GM23338 (cell line): ENCODE results near the gene HCST. TPM values are rescaled to one million over a fixed set of nuclear protein-coding genes. Genes with fewer than 3 reads are reported as not detected.

Experiments used
- ATAC-seq: fragments of 200-7000 bp; cut with Tn5 transposase; 3 replicates; pipeline ENCODE4 v1.9.1; 2020
- DNase-seq: peaks from one replicate; pipeline ENCODE4 v3.0.0-alpha.2; 2015; ENCODE audit warnings: low spot score
- H2AFZ ChIP-seq: fragments of 200-600 bp; sonication (generic); 2 replicates; pipeline ENCODE4 v1.8.0; 2016; ENCODE audit warnings: antibody characterized with exemption, mild to moderate bottlenecking, moderate library complexity
- H3F3A ChIP-seq: fragments of 200-600 bp; sonication (generic); replicated peaks from 2 replicates; pipeline ENCODE4 v1.8.0; 2017; ENCODE audit warnings: antibody characterized with exemption, mixed run types, low read depth
- H3K27ac ChIP-seq: fragments of 200-600 bp; sonication (generic); 2 replicates; pipeline ENCODE4 v1.6.1; 2016; ENCODE audit warnings: low read depth
- H3K27me3 ChIP-seq: fragments of 200-600 bp; sonication (generic); 2 replicates; pipeline ENCODE4 v1.8.0; 2016; ENCODE audit warnings: mild to moderate bottlenecking, mixed run types, moderate library complexity; ENCODE audit not compliant: insufficient read depth
- H3K36me3 ChIP-seq: fragments of 200-600 bp; sonication (generic); 2 replicates; pipeline ENCODE4 v1.8.0; 2016; ENCODE audit warnings: mild to moderate bottlenecking; ENCODE audit not compliant: insufficient read depth
- H3K4me1 ChIP-seq: fragments of 200-600 bp; sonication (generic); 2 replicates; pipeline ENCODE4 v1.8.0; 2016; ENCODE audit warnings: mild to moderate bottlenecking, moderate library complexity; ENCODE audit not compliant: insufficient read depth
- H3K4me2 ChIP-seq: fragments of 200-600 bp; sonication (generic); 2 replicates; pipeline ENCODE4 v1.7.1; 2017; ENCODE audit warnings: mixed run types
- H3K4me3 ChIP-seq: fragments of 200-600 bp; sonication (generic); 2 replicates; pipeline ENCODE4 v1.6.1; 2016; ENCODE audit warnings: mixed run types
- H3K79me2 ChIP-seq: fragments of 200-600 bp; sonication (generic); replicated peaks from 2 replicates; pipeline ENCODE4 v1.8.0; 2017; ENCODE audit warnings: mild to moderate bottlenecking; ENCODE audit not compliant: insufficient read depth
- H3K9me2 ChIP-seq: fragments of 200-600 bp; sonication (generic); 2 replicates; pipeline ENCODE4 v1.8.0; 2017; ENCODE audit not compliant: insufficient read depth
- H4K20me1 ChIP-seq: fragments of 200-600 bp; sonication (generic); replicated peaks from 2 replicates; pipeline ENCODE4 v1.8.0; 2017; ENCODE audit warnings: mild to moderate bottlenecking; ENCODE audit not compliant: insufficient read depth
- H3K27ac Mint-ChIP-seq: 2 replicates; pipeline ENCODE4 v1.8.0; 2020; ENCODE audit warnings: inconsistent platforms, mild to moderate bottlenecking, moderate library complexity, mixed read lengths
- H3K27me3 Mint-ChIP-seq: 3 replicates; pipeline ENCODE4 v1.8.0; 2022; ENCODE audit warnings: low read depth, mild to moderate bottlenecking, moderate library complexity, mixed read lengths, inconsistent platforms; ENCODE audit not compliant: insufficient read depth, poor library complexity
- H3K36me3 Mint-ChIP-seq: 3 replicates; pipeline ENCODE4 v1.8.0; 2021; ENCODE audit warnings: low read depth, mild to moderate bottlenecking, inconsistent platforms, moderate library complexity, mixed read lengths
- H3K4me1 Mint-ChIP-seq: 3 replicates; pipeline ENCODE4 v1.8.0; 2020; ENCODE audit warnings: mild to moderate bottlenecking, inconsistent platforms, mixed read lengths
- H3K4me3 Mint-ChIP-seq: 3 replicates; pipeline ENCODE4 v1.8.0; 2021; ENCODE audit warnings: moderate library complexity, mild to moderate bottlenecking, inconsistent platforms, mixed read lengths
- H3K9me3 Mint-ChIP-seq: 3 replicates; pipeline ENCODE4 v1.8.0; 2020; ENCODE audit warnings: moderate library complexity, mild to moderate bottlenecking, inconsistent platforms, mixed read lengths
- CTCF ChIP-seq, 2 experiments: fragments of 200-600 bp in 1 of 2; sonication (generic) in 1 of 2; conservative IDR thresholded peaks; 2 replicates each; pipeline versions ENCODE4 v1.5.1 to v1.6.1; 2016 to 2017; ENCODE audit warnings: antibody characterized with exemption in 2 of 2, low read depth in 2 of 2, mild to moderate bottlenecking in 2 of 2, moderate library complexity in 1 of 2
- EZH2 ChIP-seq: fragments of 200-600 bp; sonication (generic); IDR thresholded peaks from one replicate; pipeline ENCODE4 v1.8.0; 2017; ENCODE audit warnings: antibody characterized with exemption, mild to moderate bottlenecking, low read depth; ENCODE audit not compliant: unreplicated experiment
- JUNB ChIP-seq: IDR thresholded peaks from one replicate; pipeline ENCODE4 v1.6.1; 2016; ENCODE audit warnings: antibody characterized with exemption; ENCODE audit not compliant: unreplicated experiment
- POLR2AphosphoS5 ChIP-seq: IDR thresholded peaks from 2 replicates; pipeline ENCODE4 v1.6.1; 2016; ENCODE audit warnings: antibody characterized with exemption, low read depth
- ZNF114 ChIP-seq: fragments of 250-450 bp; sonication (Bioruptor Pico); IDR thresholded peaks from 2 replicates; pipeline ENCODE4 v1.5.0; 2020; ENCODE audit warnings: mild to moderate bottlenecking, moderate library complexity
- polyA plus RNA-seq: library from polyadenylated mRNA; unstranded; fragments of >200 nt; fragmentation: Nextera tagmentation; extraction: Ambion mirVana; gene quantifications from 2 replicates; pipeline ENCODE4 v1.2.1, GENCODE V29; 2016
- total RNA-seq: library from RNA; depleted of rRNA; stranded (reverse); fragments of >200 nt; shearing (Covaris generic); gene quantifications from 2 replicates; pipeline ENCODE4 v1.2.3, GENCODE V29; 2014
- TF ChIP-seq, protein P1 (sequence below): IDR thresholded peaks from one replicate; pipeline ENCODE4 v1.6.1; 2018; ENCODE audit warnings: antibody characterized with exemption; ENCODE audit not compliant: unreplicated experiment
- TF ChIP-seq, protein P2 (sequence below): fragments of 250-450 bp; sonication (Bioruptor Pico); IDR thresholded peaks from 2 replicates; pipeline ENCODE4 v1.5.0; 2020; ENCODE audit warnings: mild to moderate bottlenecking, moderate library complexity
- TF ChIP-seq, protein P3 (sequence below): IDR thresholded peaks from 2 replicates; pipeline ENCODE4 v1.6.1; 2016; ENCODE audit warnings: antibody characterized with exemption

HCST gene
- total and polyA plus RNA-seq, 2 experiments from 2014 or later, result 2.1 TPM; not detected in 1

GRCh38 chr19:35894342-35894741, 8.0 kb upstream of the HCST start:
- no peak overlapping the region for H3K4me3 Mint-ChIP-seq
- TF ChIP-seq ZNF114 (CRISPR knock-in tag), result no peak
- TF ChIP-seq JUNB, result no peak
- no peak for TF ChIP-seq CTCF (conservative IDR thresholded peaks at IDR 0.05; ENCODE audit: low read depth in 2 of 2)
- TF ChIP-seq, protein P1, sequence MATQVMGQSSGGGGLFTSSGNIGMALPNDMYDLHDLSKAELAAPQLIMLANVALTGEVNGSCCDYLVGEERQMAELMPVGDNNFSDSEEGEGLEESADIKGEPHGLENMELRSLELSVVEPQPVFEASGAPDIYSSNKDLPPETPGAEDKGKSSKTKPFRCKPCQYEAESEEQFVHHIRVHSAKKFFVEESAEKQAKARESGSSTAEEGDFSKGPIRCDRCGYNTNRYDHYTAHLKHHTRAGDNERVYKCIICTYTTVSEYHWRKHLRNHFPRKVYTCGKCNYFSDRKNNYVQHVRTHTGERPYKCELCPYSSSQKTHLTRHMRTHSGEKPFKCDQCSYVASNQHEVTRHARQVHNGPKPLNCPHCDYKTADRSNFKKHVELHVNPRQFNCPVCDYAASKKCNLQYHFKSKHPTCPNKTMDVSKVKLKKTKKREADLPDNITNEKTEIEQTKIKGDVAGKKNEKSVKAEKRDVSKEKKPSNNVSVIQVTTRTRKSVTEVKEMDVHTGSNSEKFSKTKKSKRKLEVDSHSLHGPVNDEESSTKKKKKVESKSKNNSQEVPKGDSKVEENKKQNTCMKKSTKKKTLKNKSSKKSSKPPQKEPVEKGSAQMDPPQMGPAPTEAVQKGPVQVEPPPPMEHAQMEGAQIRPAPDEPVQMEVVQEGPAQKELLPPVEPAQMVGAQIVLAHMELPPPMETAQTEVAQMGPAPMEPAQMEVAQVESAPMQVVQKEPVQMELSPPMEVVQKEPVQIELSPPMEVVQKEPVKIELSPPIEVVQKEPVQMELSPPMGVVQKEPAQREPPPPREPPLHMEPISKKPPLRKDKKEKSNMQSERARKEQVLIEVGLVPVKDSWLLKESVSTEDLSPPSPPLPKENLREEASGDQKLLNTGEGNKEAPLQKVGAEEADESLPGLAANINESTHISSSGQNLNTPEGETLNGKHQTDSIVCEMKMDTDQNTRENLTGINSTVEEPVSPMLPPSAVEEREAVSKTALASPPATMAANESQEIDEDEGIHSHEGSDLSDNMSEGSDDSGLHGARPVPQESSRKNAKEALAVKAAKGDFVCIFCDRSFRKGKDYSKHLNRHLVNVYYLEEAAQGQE, result no peak
- H3K4me1 ChIP-seq, result peaks cover 4% of the 10 kb centered on the region; the same call in 1 of the 2 replicates
- H4K20me1 ChIP-seq, result peaks cover 12% of the 10 kb centered on the region
- no peak overlapping the region for H3K4me3 ChIP-seq
- H3K4me1 Mint-ChIP-seq, result no peaks in the 10 kb centered on the region
- no peaks in the 10 kb centered on the region for H3K9me2 ChIP-seq
- no peaks in the 10 kb centered on the region for H3K27me3 ChIP-seq
- H3F3A ChIP-seq, result 0 out of 2 replicates have a peak, but pooled peaks cover 8% of the 10 kb centered on the region
- peaks cover 52% of the 10 kb centered on the region for H3K36me3 Mint-ChIP-seq
- DNase-seq, result no peak
- H3K27me3 Mint-ChIP-seq, result peaks cover 7% of the 10 kb centered on the region
- no peaks in the 10 kb centered on the region for H3K9me3 Mint-ChIP-seq
- peaks cover 23% of the 10 kb centered on the region for H3K36me3 ChIP-seq
- H3K27ac Mint-ChIP-seq, result no peak overlapping the region
- peaks cover 13% of the 10 kb centered on the region for H3K79me2 ChIP-seq
- H2AFZ ChIP-seq, result no peak overlapping the region
- no peak overlapping the region for H3K27ac ChIP-seq
- ATAC-seq, result no peak
- H3K4me2 ChIP-seq, result no peak overlapping the region

- Mint-ChIP-seq H3K4me1 (peaks cover 4% of the 10 kb centered on the region; the same call in 2 of the 3 replicates), H3K27ac (no peak overlapping the region), H3K4me3 (no peak overlapping the region; the same call in 2 of the 3 replicates), H3K27me3 (peaks cover 7% of the 10 kb centered on the region), H3K36me3 (peaks cover 38% of the 10 kb centered on the region), H3K9me3 (no peaks in the 10 kb centered on the region)
- Histone ChIP-seq H3K79me2 (peaks cover 13% of the 10 kb centered on the region), H3K36me3 (peaks cover 21% of the 10 kb centered on the region), H2AFZ (no peak overlapping the region), H3K4me1 (peaks cover 6% of the 10 kb centered on the region), H4K20me1 (peaks cover 10% of the 10 kb centered on the region), H3K9me2 (no peaks in the 10 kb centered on the region), H3K4me3 (no peak overlapping the region), H3F3A (0 out of 2 replicates have a peak, but pooled peaks cover 10% of the 10 kb centered on the region), H3K4me2 (no peak overlapping the region), H3K27ac (no peak overlapping the region), H3K27me3 (no peaks in the 10 kb centered on the region)
- ATAC-seq, result no peak
- no peak for DNase-seq
- TF ChIP-seq EZH2 (no peak), POLR2AphosphoS5 (no peak)
- TF ChIP-seq, protein P2, sequence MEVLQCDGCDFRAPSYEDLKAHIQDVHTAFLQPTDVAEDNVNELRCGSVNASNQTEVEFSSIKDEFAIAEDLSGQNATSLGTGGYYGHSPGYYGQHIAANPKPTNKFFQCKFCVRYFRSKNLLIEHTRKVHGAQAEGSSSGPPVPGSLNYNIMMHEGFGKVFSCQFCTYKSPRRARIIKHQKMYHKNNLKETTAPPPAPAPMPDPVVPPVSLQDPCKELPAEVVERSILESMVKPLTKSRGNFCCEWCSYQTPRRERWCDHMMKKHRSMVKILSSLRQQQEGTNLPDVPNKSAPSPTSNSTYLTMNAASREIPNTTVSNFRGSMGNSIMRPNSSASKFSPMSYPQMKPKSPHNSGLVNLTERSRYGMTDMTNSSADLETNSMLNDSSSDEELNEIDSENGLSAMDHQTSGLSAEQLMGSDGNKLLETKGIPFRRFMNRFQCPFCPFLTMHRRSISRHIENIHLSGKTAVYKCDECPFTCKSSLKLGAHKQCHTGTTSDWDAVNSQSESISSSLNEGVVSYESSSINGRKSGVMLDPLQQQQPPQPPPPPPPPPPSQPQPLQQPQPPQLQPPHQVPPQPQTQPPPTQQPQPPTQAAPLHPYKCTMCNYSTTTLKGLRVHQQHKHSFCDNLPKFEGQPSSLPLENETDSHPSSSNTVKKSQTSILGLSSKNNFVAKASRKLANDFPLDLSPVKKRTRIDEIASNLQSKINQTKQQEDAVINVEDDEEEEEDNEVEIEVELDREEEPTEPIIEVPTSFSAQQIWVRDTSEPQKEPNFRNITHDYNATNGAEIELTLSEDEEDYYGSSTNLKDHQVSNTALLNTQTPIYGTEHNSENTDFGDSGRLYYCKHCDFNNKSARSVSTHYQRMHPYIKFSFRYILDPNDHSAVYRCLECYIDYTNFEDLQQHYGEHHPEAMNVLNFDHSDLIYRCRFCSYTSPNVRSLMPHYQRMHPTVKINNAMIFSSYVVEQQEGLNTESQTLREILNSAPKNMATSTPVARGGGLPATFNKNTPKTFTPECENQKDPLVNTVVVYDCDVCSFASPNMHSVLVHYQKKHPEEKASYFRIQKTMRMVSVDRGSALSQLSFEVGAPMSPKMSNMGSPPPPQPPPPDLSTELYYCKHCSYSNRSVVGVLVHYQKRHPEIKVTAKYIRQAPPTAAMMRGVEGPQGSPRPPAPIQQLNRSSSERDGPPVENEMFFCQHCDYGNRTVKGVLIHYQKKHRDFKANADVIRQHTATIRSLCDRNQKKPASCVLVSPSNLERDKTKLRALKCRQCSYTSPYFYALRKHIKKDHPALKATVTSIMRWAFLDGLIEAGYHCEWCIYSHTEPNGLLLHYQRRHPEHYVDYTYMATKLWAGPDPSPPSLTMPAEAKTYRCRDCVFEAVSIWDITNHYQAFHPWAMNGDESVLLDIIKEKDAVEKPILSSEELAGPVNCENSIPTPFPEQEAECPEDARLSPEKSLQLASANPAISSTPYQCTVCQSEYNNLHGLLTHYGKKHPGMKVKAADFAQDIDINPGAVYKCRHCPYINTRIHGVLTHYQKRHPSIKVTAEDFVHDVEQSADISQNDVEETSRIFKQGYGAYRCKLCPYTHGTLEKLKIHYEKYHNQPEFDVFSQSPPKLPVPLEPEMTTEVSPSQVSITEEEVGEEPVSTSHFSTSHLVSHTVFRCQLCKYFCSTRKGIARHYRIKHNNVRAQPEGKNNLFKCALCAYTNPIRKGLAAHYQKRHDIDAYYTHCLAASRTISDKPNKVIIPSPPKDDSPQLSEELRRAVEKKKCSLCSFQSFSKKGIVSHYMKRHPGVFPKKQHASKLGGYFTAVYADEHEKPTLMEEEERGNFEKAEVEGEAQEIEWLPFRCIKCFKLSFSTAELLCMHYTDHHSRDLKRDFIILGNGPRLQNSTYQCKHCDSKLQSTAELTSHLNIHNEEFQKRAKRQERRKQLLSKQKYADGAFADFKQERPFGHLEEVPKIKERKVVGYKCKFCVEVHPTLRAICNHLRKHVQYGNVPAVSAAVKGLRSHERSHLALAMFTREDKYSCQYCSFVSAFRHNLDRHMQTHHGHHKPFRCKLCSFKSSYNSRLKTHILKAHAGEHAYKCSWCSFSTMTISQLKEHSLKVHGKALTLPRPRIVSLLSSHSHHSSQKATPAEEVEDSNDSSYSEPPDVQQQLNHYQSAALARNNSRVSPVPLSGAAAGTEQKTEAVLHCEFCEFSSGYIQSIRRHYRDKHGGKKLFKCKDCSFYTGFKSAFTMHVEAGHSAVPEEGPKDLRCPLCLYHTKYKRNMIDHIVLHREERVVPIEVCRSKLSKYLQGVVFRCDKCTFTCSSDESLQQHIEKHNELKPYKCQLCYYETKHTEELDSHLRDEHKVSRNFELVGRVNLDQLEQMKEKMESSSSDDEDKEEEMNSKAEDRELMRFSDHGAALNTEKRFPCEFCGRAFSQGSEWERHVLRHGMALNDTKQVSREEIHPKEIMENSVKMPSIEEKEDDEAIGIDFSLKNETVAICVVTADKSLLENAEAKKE (CRISPR knock-in tag), result no peak
- TF ChIP-seq, protein P3, sequence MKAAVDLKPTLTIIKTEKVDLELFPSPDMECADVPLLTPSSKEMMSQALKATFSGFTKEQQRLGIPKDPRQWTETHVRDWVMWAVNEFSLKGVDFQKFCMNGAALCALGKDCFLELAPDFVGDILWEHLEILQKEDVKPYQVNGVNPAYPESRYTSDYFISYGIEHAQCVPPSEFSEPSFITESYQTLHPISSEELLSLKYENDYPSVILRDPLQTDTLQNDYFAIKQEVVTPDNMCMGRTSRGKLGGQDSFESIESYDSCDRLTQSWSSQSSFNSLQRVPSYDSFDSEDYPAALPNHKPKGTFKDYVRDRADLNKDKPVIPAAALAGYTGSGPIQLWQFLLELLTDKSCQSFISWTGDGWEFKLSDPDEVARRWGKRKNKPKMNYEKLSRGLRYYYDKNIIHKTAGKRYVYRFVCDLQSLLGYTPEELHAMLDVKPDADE, result no peak
Observed at GRCh38 chr19:35895911-35896642, 6.3 kb upstream of the HCST start.
